Fibroblast of the aortic adventitia (primary cell): Measurements from ENCODE around the gene MAMSTR. TPM values are rescaled to one million over a fixed set of nuclear protein-coding genes. Genes with fewer than 3 reads are reported as not detected.

Experiments used
- DNase-seq: peaks from one replicate; pipeline ENCODE4 v3.0.0-alpha.2; 2010; ENCODE audit warnings: low read depth
- H3K4me3 ChIP-seq: 2 replicates; pipeline ENCODE4 v1.5.1; 2011; ENCODE audit warnings: low read depth, mild to moderate bottlenecking, control low read depth, low read length, moderate library complexity
- CTCF ChIP-seq: IDR thresholded peaks from 2 replicates; pipeline ENCODE4 v1.5.1; 2011; ENCODE audit warnings: mild to moderate bottlenecking, low read length, control low read depth, inconsistent platforms; ENCODE audit not compliant: insufficient read depth
- total RNA-seq: library from RNA; depleted of rRNA; stranded (reverse); fragments of >200 nt; gene quantifications from 2 replicates; pipeline ENCODE4 v1.2.3, GENCODE V29; 2012; ENCODE audit warnings: low replicate concordance

Gene MAMSTR
- total RNA-seq, 1 donor, result 8.0 TPM

- peak overlapping the region; percentile 44 for H3K4me3 ChIP-seq
- no peak for TF ChIP-seq CTCF
- peak; percentile 51 for DNase-seq
Observed at GRCh38 chr19:48738557-48739403, 19.3 kb upstream of the MAMSTR start.

DNA sequence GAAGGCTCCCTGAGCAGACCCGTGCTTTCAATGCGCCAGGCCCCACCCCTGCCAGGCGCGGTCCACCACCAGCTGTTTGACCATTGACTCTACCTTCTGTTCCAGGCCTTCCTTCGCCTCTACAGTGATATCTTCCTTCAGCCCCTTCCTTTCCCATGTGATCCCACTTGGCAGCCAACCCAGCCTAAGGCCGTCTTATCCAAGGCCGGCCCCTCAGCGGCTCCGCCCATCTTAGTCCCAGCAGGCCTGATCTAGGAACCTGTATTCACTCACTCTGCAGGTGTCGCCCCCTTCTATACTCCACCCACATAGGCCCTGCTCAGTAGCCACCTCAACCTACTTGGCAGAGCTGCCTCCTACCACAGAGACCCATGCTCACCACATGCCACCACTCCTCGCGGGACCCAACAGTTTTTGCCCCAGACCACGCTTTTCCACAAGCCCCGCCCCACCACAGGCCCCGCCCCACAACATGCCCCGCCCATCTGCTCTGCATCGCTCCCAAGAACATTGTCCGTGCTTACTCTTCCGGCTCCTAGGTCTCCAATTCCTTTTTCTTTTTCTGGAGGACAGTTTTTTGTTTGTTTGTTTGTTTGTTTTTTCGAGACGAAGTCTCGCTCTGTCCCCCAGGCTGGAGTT is 18.0 kb upstream of the MAMSTR start:
- H3K4me3 ChIP-seq, result no peak overlapping the region
- DNase-seq, result no peak
- TF ChIP-seq CTCF, result no peak

- no peak for DNase-seq
- H3K4me3 ChIP-seq, result no peak overlapping the region
- no peak for TF ChIP-seq CTCF
Observed at GRCh38 chr19:48735031-48735615, 15.6 kb upstream of the MAMSTR start.

DNA sequence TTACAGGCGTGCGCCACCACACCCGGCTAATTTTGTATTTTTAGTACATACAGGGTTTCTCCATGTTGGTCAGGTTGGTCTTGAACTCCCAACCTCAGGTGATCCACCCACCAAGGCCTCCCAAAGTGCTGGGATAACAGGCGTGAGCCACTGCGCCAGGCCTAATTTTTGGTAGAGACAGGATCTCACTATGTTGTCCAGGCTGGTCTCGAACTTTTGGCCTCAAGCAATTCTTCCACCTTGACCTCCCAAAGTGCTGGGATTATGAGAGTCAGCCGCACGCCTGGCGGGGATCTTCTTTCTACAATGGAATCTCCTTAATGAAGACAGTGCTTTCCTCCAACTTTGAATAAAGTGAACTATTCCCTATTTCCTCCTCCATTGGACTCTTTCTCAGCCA is 15.1 kb upstream of the MAMSTR start:
- no peak overlapping the region for H3K4me3 ChIP-seq
- no peak for TF ChIP-seq CTCF
- no peak for DNase-seq

GRCh38 chr19:48731452-48731851 is 11.9 kb upstream of the MAMSTR start:
- TF ChIP-seq CTCF, result no peak
- no peak overlapping the region for H3K4me3 ChIP-seq
- DNase-seq, result no peak

- no peak for DNase-seq
- no peak overlapping the region for H3K4me3 ChIP-seq
- TF ChIP-seq CTCF, result no peak
Observed at GRCh38 chr19:48728911-48729664, 9.6 kb upstream of the MAMSTR start.
